Mesenchymal stem cell (in vitro differentiated cells and primary cell): ENCODE data around the gene RRAD.

Experiments used
- DNase-seq: peaks from one replicate; pipeline ENCODE4 v3.0.0-alpha.2; 2013
- H2AFZ ChIP-seq: one replicate; pipeline ENCODE4 v1.6.1; 2013; ENCODE audit warnings: low read depth, mild to moderate bottlenecking, control low read depth, inconsistent platforms, low read length, moderate library complexity
- H2AK5ac ChIP-seq: 2 replicates; pipeline ENCODE4 v1.6.1; 2013; ENCODE audit warnings: low read length, moderate library complexity, mild to moderate bottlenecking, inconsistent platforms; ENCODE audit not compliant: severe bottlenecking
- H2BK120ac ChIP-seq: one replicate; pipeline ENCODE4 v1.6.1; 2013; ENCODE audit warnings: low read depth, mild to moderate bottlenecking, inconsistent platforms, low read length, moderate library complexity
- H2BK12ac ChIP-seq, 2 experiments: one replicate each; pipeline ENCODE4 v1.6.1; 2013; ENCODE audit warnings: inconsistent platforms in 2 of 2, low read length in 2 of 2, mild to moderate bottlenecking in 2 of 2, moderate library complexity in 2 of 2, control low read depth in 1 of 2
- H2BK15ac ChIP-seq: one replicate; pipeline ENCODE4 v1.6.1; 2013; ENCODE audit warnings: mild to moderate bottlenecking, low read depth, inconsistent platforms; ENCODE audit not compliant: poor library complexity, severe bottlenecking
- H2BK5ac ChIP-seq: 2 replicates; pipeline ENCODE4 v1.6.1; 2013; ENCODE audit warnings: low read depth, mild to moderate bottlenecking, low read length, control low read depth, inconsistent platforms; ENCODE audit not compliant: poor library complexity, severe bottlenecking
- H3K14ac ChIP-seq, 2 experiments: one replicate each; pipeline ENCODE4 v1.6.1; 2013; ENCODE audit warnings: inconsistent platforms in 2 of 2, low read length in 2 of 2, control low read depth in 1 of 2, mild to moderate bottlenecking in 1 of 2, moderate library complexity in 1 of 2
- H3K18ac ChIP-seq, 2 experiments: one replicate each; pipeline ENCODE4 v1.6.1; 2013; ENCODE audit warnings: inconsistent platforms in 2 of 2, low read length in 2 of 2, control low read depth in 1 of 2, low read depth in 1 of 2, mild to moderate bottlenecking in 1 of 2
- H3K23ac ChIP-seq, 2 experiments: one replicate each; pipeline ENCODE4 v1.6.1; 2013; ENCODE audit warnings: inconsistent platforms in 2 of 2, low read length in 2 of 2, mild to moderate bottlenecking in 2 of 2, moderate library complexity in 2 of 2, control low read depth in 1 of 2
- H3K27ac ChIP-seq: 2 replicates; pipeline ENCODE4 v1.5.1; 2013; ENCODE audit warnings: mild to moderate bottlenecking, moderate library complexity, low read length, control low read depth, inconsistent platforms; ENCODE audit not compliant: poor library complexity, severe bottlenecking
- H3K27me3 ChIP-seq, 2 experiments: 2 replicates each; pipeline versions ENCODE4 v1.6.1 to v1.7.0; 2013; ENCODE audit warnings: low read length in 2 of 2, mild to moderate bottlenecking in 2 of 2, moderate library complexity in 2 of 2, control low read depth in 1 of 2, inconsistent platforms in 1 of 2; ENCODE audit not compliant: control insufficient read depth in 1 of 2, insufficient read depth in 1 of 2
- H3K36me3 ChIP-seq, 2 experiments: 2 replicates each; pipeline versions ENCODE4 v1.6.1 to v1.7.0; 2013; ENCODE audit warnings: low read length in 2 of 2, control low read depth in 1 of 2, inconsistent platforms in 1 of 2, low read depth in 1 of 2, mild to moderate bottlenecking in 1 of 2; ENCODE audit not compliant: insufficient read depth in 2 of 2, control insufficient read depth in 1 of 2
- H3K4ac ChIP-seq, 2 experiments: one replicate each; pipeline ENCODE4 v1.6.1; 2013; ENCODE audit warnings: inconsistent platforms in 2 of 2, low read length in 2 of 2, mild to moderate bottlenecking in 2 of 2, moderate library complexity in 2 of 2, control low read depth in 1 of 2, low read depth in 1 of 2
- H3K4me1 ChIP-seq: 2 replicates; pipeline ENCODE4 v1.6.1; 2013; ENCODE audit warnings: low read depth, low read length, control low read depth; ENCODE audit not compliant: control insufficient read depth, insufficient read depth
- H3K4me2 ChIP-seq: 2 replicates; pipeline ENCODE4 v1.6.1; 2013; ENCODE audit warnings: low read length, mild to moderate bottlenecking, inconsistent platforms; ENCODE audit not compliant: poor library complexity, severe bottlenecking
- H3K4me3 ChIP-seq, 2 experiments: 2 replicates each; pipeline versions ENCODE4 v1.5.1 to v1.7.0; 2013; ENCODE audit warnings: low read length in 2 of 2, mild to moderate bottlenecking in 2 of 2, control low read depth in 1 of 2, low read depth in 1 of 2; ENCODE audit not compliant: insufficient read depth in 1 of 2
- H3K79me1 ChIP-seq: replicated peaks from 2 replicates; pipeline ENCODE4 v1.6.1; 2013; ENCODE audit warnings: mild to moderate bottlenecking, control low read depth, low read length, inconsistent platforms; ENCODE audit not compliant: poor library complexity, severe bottlenecking
- H3K9ac ChIP-seq: 2 replicates; pipeline ENCODE4 v1.7.0; 2013; ENCODE audit warnings: mild to moderate bottlenecking, low read length, moderate library complexity
- H3K9me3 ChIP-seq: 2 replicates; pipeline ENCODE4 v1.7.0; 2013; ENCODE audit warnings: mild to moderate bottlenecking, low read length; ENCODE audit not compliant: control insufficient read depth
- H4K8ac ChIP-seq: one replicate; pipeline ENCODE4 v1.6.1; 2013; ENCODE audit warnings: inconsistent platforms, mild to moderate bottlenecking, low read length, moderate library complexity
- H4K91ac ChIP-seq: one replicate; pipeline ENCODE4 v1.6.1; 2013; ENCODE audit warnings: mild to moderate bottlenecking, low read length, inconsistent platforms
- WGBS: methylation state at CpG from one replicate; pipeline ENCODE4 v1.1.7; 2013; ENCODE audit warnings: mixed read lengths; 5-methylcytosine and 5-hydroxymethylcytosine counted together

The RRAD gene

GRCh38 chr16:66915041-66915440 is 10.3 kb downstream of the RRAD start:
- Histone ChIP-seq H2BK5ac (no peak overlapping the region), H3K9me3 (no peaks in the 10 kb centered on the region), H4K8ac (no peak overlapping the region), H3K9ac (no peak overlapping the region), H3K4me3 (no peak overlapping the region), H3K79me1 (no peaks in the 10 kb centered on the region), H2BK15ac (no peak overlapping the region), H3K14ac (no peak overlapping the region), H3K27ac (no peak overlapping the region), H3K23ac (no peak overlapping the region), H3K27me3 (peaks cover 12 to 75% of the 10 kb centered on the region in 2 experiments), H2BK120ac (no peak overlapping the region), H3K4me2 (no peak overlapping the region), H3K4me1 (peaks cover 21% of the 10 kb centered on the region), H4K91ac (no peak overlapping the region), H3K18ac (no peak overlapping the region), H3K4ac (no peak overlapping the region), H3K36me3 (no peaks in the 10 kb centered on the region), H2AK5ac (no peak overlapping the region), H2BK12ac (no peak overlapping the region), H2AFZ (no peak overlapping the region)
- DNase-seq = no peak
- 90% methylated on average over 2 of the region's 7 CpGs for WGBS

GRCh38 chr16:66914541-66914940 is 10.8 kb downstream of the RRAD start:
- Histone ChIP-seq H3K4ac (no peak overlapping the region), H2AK5ac (no peak overlapping the region), H3K27ac (no peak overlapping the region), H3K14ac (no peak overlapping the region), H4K91ac (no peak overlapping the region), H2BK15ac (no peak overlapping the region), H2AFZ (no peak overlapping the region), H3K4me1 (peaks cover 16% of the 10 kb centered on the region), H2BK12ac (no peak overlapping the region), H2BK120ac (no peak overlapping the region), H3K9ac (no peak overlapping the region), H3K79me1 (no peaks in the 10 kb centered on the region), H2BK5ac (no peak overlapping the region), H3K23ac (no peak overlapping the region), H3K9me3 (no peaks in the 10 kb centered on the region), H3K27me3 (peaks cover 12 to 71% of the 10 kb centered on the region in 2 experiments), H3K18ac (no peak overlapping the region), H4K8ac (no peak overlapping the region), H3K4me3 (no peak overlapping the region), H3K4me2 (no peak overlapping the region), H3K36me3 (no peaks in the 10 kb centered on the region)
- WGBS = over 99% methylated on average over 4 of the region's 7 CpGs
- DNase-seq = no peak

GRCh38 chr16:66913711-66914110 is 11.6 kb downstream of the RRAD start:
- no peak for DNase-seq
- WGBS = 81% methylated on average over 4 of the region's 4 CpGs
- Histone ChIP-seq H3K4ac (no peak overlapping the region), H3K4me2 (no peak overlapping the region), H3K27ac (no peak overlapping the region), H3K4me3 (no peak overlapping the region), H3K36me3 (no peaks in the 10 kb centered on the region), H3K9ac (no peak overlapping the region), H3K27me3 (peaks cover 16 to 67% of the 10 kb centered on the region in 2 experiments), H2AK5ac (no peak overlapping the region), H2BK5ac (no peak overlapping the region), H3K23ac (no peak overlapping the region), H3K9me3 (no peaks in the 10 kb centered on the region), H2AFZ (no peak overlapping the region), H2BK120ac (no peak overlapping the region), H3K79me1 (no peaks in the 10 kb centered on the region), H4K8ac (no peak overlapping the region), H2BK15ac (no peak overlapping the region), H4K91ac (no peak overlapping the region), H2BK12ac (no peak overlapping the region), H3K4me1 (peaks cover 8% of the 10 kb centered on the region), H3K14ac (no peak overlapping the region), H3K18ac (no peak overlapping the region)

GRCh38 chr16:66913081-66913480 is 12.3 kb downstream of the RRAD start:
- Histone ChIP-seq H2AK5ac (no peak overlapping the region), H3K23ac (no peak overlapping the region), H2BK12ac (no peak overlapping the region), H3K4ac (no peak overlapping the region), H3K9ac (no peak overlapping the region), H3K27ac (no peak overlapping the region), H3K4me3 (no peak overlapping the region), H3K27me3 (peaks cover 22 to 66% of the 10 kb centered on the region in 2 experiments), H2BK120ac (no peak overlapping the region), H4K91ac (no peak overlapping the region), H2BK15ac (no peak overlapping the region), H3K18ac (no peak overlapping the region), H3K36me3 (no peaks in the 10 kb centered on the region), H3K4me2 (no peak overlapping the region), H3K14ac (no peak overlapping the region), H3K4me1 (peaks cover 2% of the 10 kb centered on the region), H2BK5ac (no peak overlapping the region), H3K79me1 (no peaks in the 10 kb centered on the region), H4K8ac (no peak overlapping the region), H3K9me3 (no peaks in the 10 kb centered on the region), H2AFZ (no peak overlapping the region)
- no peak for DNase-seq
- WGBS = 39% methylated on average over 10 of the region's 10 CpGs
